PC-3 (cell line): ENCODE results near the gene SLC6A11. TPM values are rescaled to one million over a fixed set of nuclear protein-coding genes. Genes with fewer than 3 reads are reported as not detected.

Experiments used
- ATAC-seq: fragments of 200-7000 bp; cut with Tn5 transposase; 2 replicates; pipeline ENCODE4 v1.9.1; 2020; ENCODE audit warnings: mild to moderate bottlenecking, moderate library complexity
- BruUV-seq: library from RNA; stranded (reverse); fragments of 400-500 nt; replicated peaks from 2 replicates; lab custom pipeline; 2021; lab: Mats Ljungman, UMichigan
- CTCF ChIA-PET: fragments of 300-600 bp; sonication (Branson Sonifier 250); formaldehyde crosslinking; loops from one replicate; lab custom pipeline; 2022; ENCODE audit warnings: antibody characterized with exemption; lab: Charles Lee
- POLR2A ChIA-PET: fragments of 300-600 bp; sonication (Branson Sonifier 250); formaldehyde crosslinking; loops from one replicate; lab custom pipeline; 2022; ENCODE audit warnings: antibody characterized with exemption; ENCODE audit not compliant: unreplicated experiment; lab: Charles Lee
- DNase-seq: peaks from one replicate; pipeline ENCODE4 v3.0.0-alpha.2; 2015
- H2AFZ ChIP-seq: fragments of 300-600 bp; sonication (generic); 2 replicates; pipeline ENCODE4 v1.6.0; 2016; ENCODE audit warnings: antibody characterized with exemption, low read length
- H3F3A ChIP-seq: fragments of 300-600 bp; sonication (generic); one replicate; pipeline ENCODE4 v1.6.0; 2017; ENCODE audit warnings: antibody characterized with exemption, low read length, control low read depth, mild to moderate bottlenecking; ENCODE audit not compliant: unreplicated experiment
- H3K27ac ChIP-seq: fragments of 300-600 bp; sonication (generic); 2 replicates; pipeline ENCODE4 v1.5.1; 2016; ENCODE audit warnings: mild to moderate bottlenecking, low read length
- H3K27me3 ChIP-seq: fragments of 300-600 bp; sonication (generic); 2 replicates; pipeline ENCODE4 v1.6.1; 2016; ENCODE audit warnings: low read length, mixed read lengths
- H3K36me3 ChIP-seq: fragments of 300-600 bp; sonication (generic); 2 replicates; pipeline ENCODE4 v1.6.1; 2016; ENCODE audit warnings: low read depth, mixed run types, low read length, mixed read lengths
- H3K4me1 ChIP-seq: fragments of 300-600 bp; sonication (generic); 2 replicates; pipeline ENCODE4 v1.5.1; 2016; ENCODE audit warnings: low read length; ENCODE audit not compliant: insufficient read depth
- H3K4me2 ChIP-seq: fragments of 300-600 bp; sonication (generic); 2 replicates; pipeline ENCODE4 v1.6.0; 2016; ENCODE audit warnings: low read length
- H3K4me3 ChIP-seq: fragments of 300-600 bp; sonication (generic); 2 replicates; pipeline ENCODE4 v1.5.1; 2016; ENCODE audit warnings: mild to moderate bottlenecking, low read length, mixed read lengths
- H3K79me2 ChIP-seq: fragments of 300-600 bp; sonication (generic); 2 replicates; pipeline ENCODE4 v1.6.1; 2017; ENCODE audit warnings: low read length, mixed read lengths
- H3K9ac ChIP-seq: fragments of 300-600 bp; sonication (generic); 2 replicates; pipeline ENCODE4 v1.6.0; 2016; ENCODE audit warnings: mild to moderate bottlenecking, low read length
- H3K9me2 ChIP-seq: fragments of 300-600 bp; sonication (generic); replicated peaks from 2 replicates; pipeline ENCODE4 v1.6.1; 2016; ENCODE audit warnings: mixed run types, low read length, mixed read lengths
- H3K9me3 ChIP-seq: fragments of 300-600 bp; sonication (generic); 2 replicates; pipeline ENCODE4 v1.6.1; 2016; ENCODE audit warnings: low read length, mixed read lengths
- H4K20me1 ChIP-seq: fragments of 300-600 bp; sonication (generic); 2 replicates; pipeline ENCODE4 v1.6.1; 2016; ENCODE audit warnings: low read length, mixed read lengths
- CTCF ChIP-seq: fragments of 300-600 bp; sonication (generic); conservative IDR thresholded peaks from 2 replicates; pipeline ENCODE4 v1.5.1; 2017; ENCODE audit warnings: antibody characterized with exemption, low read depth, mild to moderate bottlenecking, low read length
- EZH2 ChIP-seq: fragments of 300-600 bp; sonication (generic); IDR thresholded peaks from one replicate; pipeline ENCODE4 v1.6.1; 2017; ENCODE audit warnings: antibody characterized with exemption, mild to moderate bottlenecking, low read length; ENCODE audit not compliant: unreplicated experiment
- EZH2phosphoT487 ChIP-seq: fragments of 300-600 bp; sonication (generic); IDR thresholded peaks from 2 replicates; pipeline ENCODE4 v1.6.1; 2018; ENCODE audit warnings: mild to moderate bottlenecking, antibody characterized with exemption, low read length, borderline replicate concordance
- intact Hi-C: fragments of 100-400 bp; cut with micrococcal nuclease; formaldehyde crosslinking; loops from 2 replicates; pipeline ENCODE4 v1.9.0; 2023
- total RNA-seq: library from RNA; depleted of rRNA; stranded (reverse); fragments of >200 nt; gene quantifications from 2 replicates; pipeline ENCODE4 v1.2.3, GENCODE V29; 2014

Gene SLC6A11
- total RNA-seq, 1 experiment from 2014 or later, result 34.0 TPM

GRCh38 chr3:10912786-10913185, 96.8 kb downstream of the SLC6A11 start:
- CTCF ChIA-PET, result no interaction called here
- no peaks in the 10 kb centered on the region for H4K20me1 ChIP-seq
- BruUV-seq, result no TSS peak

GRCh38 chr3:10915376-10915775, 99.3 kb downstream of the SLC6A11 start:
- H3K79me2 ChIP-seq, result no peaks in the 10 kb centered on the region
- H3K4me3 ChIP-seq, result no peak overlapping the region
- H3K4me2 ChIP-seq, result no peak overlapping the region
- no peak for ATAC-seq
- BruUV-seq, result no TSS peak
- intact Hi-C loops, result no loop called here
- no peak for DNase-seq
- H3K27me3 ChIP-seq, result no peaks in the 10 kb centered on the region
- no peak for TF ChIP-seq EZH2phosphoT487
- no peak for TF ChIP-seq CTCF
- TF ChIP-seq EZH2, result no peak
- H3K9me3 ChIP-seq, result no peaks in the 10 kb centered on the region
- POLR2A ChIA-PET, result no interaction called here
- no peaks in the 10 kb centered on the region for H4K20me1 ChIP-seq
- H3K9ac ChIP-seq, result no peak overlapping the region
- 0 out of 2 replicates have a peak, but pooled peaks cover 3% of the 10 kb centered on the region for H3K4me1 ChIP-seq
- H3K9me2 ChIP-seq, result no peaks in the 10 kb centered on the region
- 0 out of 2 replicates have a peak, but pooled peaks cover 6% of the 10 kb centered on the region for H3K36me3 ChIP-seq
- H3F3A ChIP-seq, result no peaks in the 10 kb centered on the region
- H2AFZ ChIP-seq, result no peak overlapping the region
- CTCF ChIA-PET, result no interaction called here
- H3K27ac ChIP-seq, result no peak overlapping the region

More at GRCh38 chr3:10912786-10913185, 96.8 kb downstream of the SLC6A11 start:
- no peaks in the 10 kb centered on the region for H3F3A ChIP-seq
- no peak overlapping the region for H3K4me3 ChIP-seq
- no peak overlapping the region for H3K27ac ChIP-seq
- TF ChIP-seq EZH2 (no peak), EZH2phosphoT487 (no peak), CTCF (no peak)
- no peaks in the 10 kb centered on the region for H3K27me3 ChIP-seq
- POLR2A ChIA-PET, result no interaction called here
- H3K9me2 ChIP-seq, result no peaks in the 10 kb centered on the region
- ATAC-seq (no peak), DNase-seq (no peak)
- no peaks in the 10 kb centered on the region for H3K79me2 ChIP-seq
- H3K4me1 ChIP-seq, result 0 out of 2 replicates have a peak, but pooled peaks cover 3% of the 10 kb centered on the region
- intact Hi-C loops, result no loop called here
- H3K36me3 ChIP-seq, result 0 out of 2 replicates have a peak, but pooled peaks cover 3% of the 10 kb centered on the region
- no peaks in the 10 kb centered on the region for H3K9me3 ChIP-seq
- no peak overlapping the region for H3K9ac ChIP-seq
- H2AFZ ChIP-seq, result no peak overlapping the region
- H3K4me2 ChIP-seq, result no peak overlapping the region

- Histone ChIP-seq H3K36me3 (0 out of 2 replicates have a peak, but pooled peaks cover 6% of the 10 kb centered on the region), H3K4me3 (no peak overlapping the region), H3K27me3 (no peaks in the 10 kb centered on the region), H3F3A (no peaks in the 10 kb centered on the region), H2AFZ (no peak overlapping the region), H3K9ac (no peak overlapping the region), H3K4me2 (no peak overlapping the region), H3K4me1 (0 out of 2 replicates have a peak, but pooled peaks cover 3% of the 10 kb centered on the region), H3K79me2 (no peaks in the 10 kb centered on the region), H4K20me1 (no peaks in the 10 kb centered on the region), H3K9me2 (no peaks in the 10 kb centered on the region), H3K9me3 (no peaks in the 10 kb centered on the region), H3K27ac (no peak overlapping the region)
- POLR2A ChIA-PET, result no interaction called here
- CTCF ChIA-PET, result no interaction called here
- BruUV-seq, result no TSS peak
- TF ChIP-seq EZH2 (no peak), EZH2phosphoT487 (no peak), CTCF (no peak)
- peak; percentile 23 for DNase-seq
- ATAC-seq, result peak; percentile 45
- intact Hi-C loops, result no loop called here
Observed at GRCh38 chr3:10917176-10917575, 101.1 kb downstream of the SLC6A11 start.
